A673 (cell line): ENCODE measurements around the gene TAAR2.

ENCODE experiments used
- EZH2 ChIP-seq: fragments of 200-600 bp; sonication (generic); IDR thresholded peaks from 2 replicates; pipeline ENCODE4 v1.6.1; 2017; ENCODE audit warnings: borderline replicate concordance, low read depth, mild to moderate bottlenecking, mixed read lengths, antibody characterized with exemption, low read length; ENCODE audit not compliant: poor library complexity, severe bottlenecking
- TF ChIP-seq, protein P1 (sequence below): fragments of 300-800, 200-600 bp; sonication (generic); conservative IDR thresholded peaks from 2 replicates; pipeline ENCODE4 v1.5.1; 2017; ENCODE audit warnings: low read depth, mild to moderate bottlenecking, antibody characterized with exemption, low read length, moderate library complexity, mixed read lengths

DNA sequence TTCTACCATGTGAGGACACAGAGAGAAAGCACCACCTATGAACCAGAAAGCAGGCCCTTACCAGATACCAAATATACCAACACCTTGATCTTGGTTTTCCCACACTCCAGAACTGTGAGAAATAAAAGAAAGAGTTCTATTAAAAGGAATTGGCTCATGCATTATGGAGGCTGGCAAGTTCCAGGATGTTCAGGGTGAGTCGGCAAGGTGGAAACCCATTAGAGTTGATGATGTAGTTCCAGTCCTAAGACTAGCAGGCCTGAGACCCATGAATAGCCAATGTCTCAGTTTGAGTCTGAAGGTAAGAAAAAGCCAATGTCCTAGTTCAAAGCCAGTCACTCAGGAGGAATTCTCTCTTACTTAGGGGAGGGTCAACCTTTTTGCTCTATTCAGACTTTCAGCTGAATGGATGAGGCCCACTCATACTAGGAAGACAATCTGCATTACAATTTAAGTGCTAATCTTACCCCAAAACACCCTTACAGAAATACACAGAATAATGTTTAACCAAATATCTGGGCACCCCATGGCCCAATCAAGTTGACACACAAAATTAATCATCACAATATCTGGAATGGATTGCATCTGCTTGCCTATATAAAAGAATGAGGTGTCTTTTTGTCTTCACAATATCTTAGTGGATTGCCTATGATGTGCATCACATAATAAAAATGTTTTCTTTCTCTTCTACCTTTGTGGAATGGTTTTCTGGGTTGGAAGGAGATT is 40.4 kb upstream of the TAAR2 start:
- TF ChIP-seq, protein P1, sequence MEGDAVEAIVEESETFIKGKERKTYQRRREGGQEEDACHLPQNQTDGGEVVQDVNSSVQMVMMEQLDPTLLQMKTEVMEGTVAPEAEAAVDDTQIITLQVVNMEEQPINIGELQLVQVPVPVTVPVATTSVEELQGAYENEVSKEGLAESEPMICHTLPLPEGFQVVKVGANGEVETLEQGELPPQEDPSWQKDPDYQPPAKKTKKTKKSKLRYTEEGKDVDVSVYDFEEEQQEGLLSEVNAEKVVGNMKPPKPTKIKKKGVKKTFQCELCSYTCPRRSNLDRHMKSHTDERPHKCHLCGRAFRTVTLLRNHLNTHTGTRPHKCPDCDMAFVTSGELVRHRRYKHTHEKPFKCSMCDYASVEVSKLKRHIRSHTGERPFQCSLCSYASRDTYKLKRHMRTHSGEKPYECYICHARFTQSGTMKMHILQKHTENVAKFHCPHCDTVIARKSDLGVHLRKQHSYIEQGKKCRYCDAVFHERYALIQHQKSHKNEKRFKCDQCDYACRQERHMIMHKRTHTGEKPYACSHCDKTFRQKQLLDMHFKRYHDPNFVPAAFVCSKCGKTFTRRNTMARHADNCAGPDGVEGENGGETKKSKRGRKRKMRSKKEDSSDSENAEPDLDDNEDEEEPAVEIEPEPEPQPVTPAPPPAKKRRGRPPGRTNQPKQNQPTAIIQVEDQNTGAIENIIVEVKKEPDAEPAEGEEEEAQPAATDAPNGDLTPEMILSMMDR, result no peak
- TF ChIP-seq EZH2, result no peak
